HEK293T (cell line): ENCODE measurements around the gene PPM1H.

ENCODE experiments used
- CTCF ChIA-PET: fragments of 350-600 bp; formaldehyde crosslinking; extraction: SDS; loops from one replicate; lab custom pipeline; 2021; ENCODE audit warnings: antibody characterized with exemption, inconsistent platforms; lab: Yijun Ruan, JAX
- POLR2A ChIA-PET: fragments of 350-600 bp; formaldehyde crosslinking; extraction: SDS; loops from one replicate; lab custom pipeline; 2020; ENCODE audit warnings: antibody characterized with exemption, inconsistent platforms; lab: Yijun Ruan, JAX
- DNase-seq: peaks from one replicate; pipeline ENCODE4 v3.0.0; 2012; ENCODE audit warnings: mixed read lengths; ENCODE audit errors: extremely low spot score
- ARNT ChIP-seq: fragments of 450-650 bp; IDR thresholded peaks from 2 replicates; pipeline ENCODE4 v1.6.1; 2017; ENCODE audit warnings: mild to moderate bottlenecking
- BHLHE40 ChIP-seq: fragments of 450-650 bp; IDR thresholded peaks from 2 replicates; pipeline ENCODE4 v1.6.1; 2016; ENCODE audit warnings: mild to moderate bottlenecking, moderate library complexity, borderline replicate concordance
- CTBP1 ChIP-seq: fragments of 450-650 bp; IDR thresholded peaks from 2 replicates; pipeline ENCODE4 v1.6.1; 2016; ENCODE audit warnings: borderline replicate concordance
- ELF4 ChIP-seq: fragments of 450-650 bp; IDR thresholded peaks from 2 replicates; pipeline ENCODE4 v1.6.1; 2017; ENCODE audit warnings: antibody characterized with exemption
- FOXA1 ChIP-seq: fragments of 450-650 bp; IDR thresholded peaks from 2 replicates; pipeline ENCODE4 v1.6.1; 2016; ENCODE audit warnings: mild to moderate bottlenecking
- FOXK2 ChIP-seq: fragments of 450-650 bp; IDR thresholded peaks from 2 replicates; pipeline ENCODE4 v1.6.1; 2016; ENCODE audit warnings: mild to moderate bottlenecking
- FOXM1 ChIP-seq: fragments of 450-650 bp; IDR thresholded peaks from 2 replicates; pipeline ENCODE4 v1.6.1; 2017; ENCODE audit warnings: mild to moderate bottlenecking, borderline replicate concordance
- HDGF ChIP-seq: fragments of 450-650 bp; IDR thresholded peaks from 2 replicates; pipeline ENCODE4 v1.6.1; 2017; ENCODE audit warnings: antibody characterized with exemption, borderline replicate concordance
- L3MBTL2 ChIP-seq: fragments of 450-650 bp; conservative IDR thresholded peaks from 2 replicates; pipeline ENCODE4 v1.6.1; 2016; ENCODE audit warnings: mild to moderate bottlenecking
- LEF1 ChIP-seq: fragments of 450-650 bp; IDR thresholded peaks from 2 replicates; pipeline ENCODE4 v1.6.1; 2017; ENCODE audit warnings: mild to moderate bottlenecking, borderline replicate concordance
- NFRKB ChIP-seq: fragments of 450-650 bp; IDR thresholded peaks from 2 replicates; pipeline ENCODE4 v1.6.1; 2016; ENCODE audit warnings: mild to moderate bottlenecking, moderate library complexity
- SP1 ChIP-seq: fragments of 450-650 bp; IDR thresholded peaks from 2 replicates; pipeline ENCODE4 v1.6.1; 2017
- SUZ12 ChIP-seq: fragments of 450-650 bp; IDR thresholded peaks from 2 replicates; pipeline ENCODE4 v1.6.1; 2016; ENCODE audit warnings: mild to moderate bottlenecking
- TARDBP ChIP-seq: fragments of 450-650 bp; IDR thresholded peaks from 2 replicates; pipeline ENCODE4 v1.6.1; 2016
- ZNF384 ChIP-seq: fragments of 450-650 bp; IDR thresholded peaks from 2 replicates; pipeline ENCODE4 v1.6.1; 2016
- TF ChIP-seq, protein P1 (sequence below): fragments of 450-650 bp; IDR thresholded peaks from 2 replicates; pipeline ENCODE4 v1.6.1; 2016

Gene PPM1H

DNA sequence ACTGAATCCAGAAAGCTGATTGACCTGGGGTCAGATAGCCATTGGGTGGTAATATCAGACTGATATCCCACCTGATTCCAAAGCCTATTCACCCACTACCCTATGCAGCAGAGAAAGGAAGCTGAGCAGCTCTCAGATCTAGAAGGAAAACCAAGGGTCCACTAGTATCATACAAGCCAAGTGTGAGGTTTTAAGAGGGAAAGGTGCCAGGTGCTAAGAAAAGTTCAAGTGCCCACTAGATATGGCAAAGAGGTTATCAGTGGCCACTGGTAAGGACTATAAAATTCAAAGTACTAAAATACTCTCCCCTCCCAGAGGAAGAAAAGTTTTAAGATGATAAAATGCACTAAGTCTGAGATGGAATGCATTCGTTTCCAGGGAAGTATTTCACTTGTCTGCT, 85.6 kb downstream of the PPM1H start:
- DNase-seq = no peak
- ChIA-PET CTCF (no interaction called here), POLR2A (no interaction called here)
- TF ChIP-seq HDGF (no peak), BHLHE40 (no peak), CTBP1 (no peak), FOXK2 (no peak), ARNT (no peak), FOXM1 (no peak), ELF4 (no peak), FOXA1 (no peak), LEF1 (no peak), NFRKB (no peak)

GRCh38 chr12:62848418-62848817, 86.5 kb downstream of the PPM1H start:
- no peak for TF ChIP-seq NFRKB
- no peak for TF ChIP-seq SUZ12
- TF ChIP-seq, protein P1, sequence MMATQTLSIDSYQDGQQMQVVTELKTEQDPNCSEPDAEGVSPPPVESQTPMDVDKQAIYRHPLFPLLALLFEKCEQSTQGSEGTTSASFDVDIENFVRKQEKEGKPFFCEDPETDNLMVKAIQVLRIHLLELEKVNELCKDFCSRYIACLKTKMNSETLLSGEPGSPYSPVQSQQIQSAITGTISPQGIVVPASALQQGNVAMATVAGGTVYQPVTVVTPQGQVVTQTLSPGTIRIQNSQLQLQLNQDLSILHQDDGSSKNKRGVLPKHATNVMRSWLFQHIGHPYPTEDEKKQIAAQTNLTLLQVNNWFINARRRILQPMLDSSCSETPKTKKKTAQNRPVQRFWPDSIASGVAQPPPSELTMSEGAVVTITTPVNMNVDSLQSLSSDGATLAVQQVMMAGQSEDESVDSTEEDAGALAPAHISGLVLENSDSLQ = no peak
- no peak for TF ChIP-seq BHLHE40
- no peak for TF ChIP-seq CTBP1
- TF ChIP-seq SP1 = no peak
- TF ChIP-seq TARDBP = no peak
- no peak for TF ChIP-seq FOXA1
- ChIA-PET CTCF (interaction anchor here (0.6 to 2.2 kb wide), 3 partner anchors 14 to 266 kb away, joined by 3 to 7 read pairs (median 4); partner anchors contain the start of gene PPM1H), POLR2A (interaction anchor here (0.8 kb wide), 1 partner anchor 53 kb away, joined by 3 read pairs; no protein-coding TSS in a partner anchor)
- DNase-seq = no peak

DNA sequence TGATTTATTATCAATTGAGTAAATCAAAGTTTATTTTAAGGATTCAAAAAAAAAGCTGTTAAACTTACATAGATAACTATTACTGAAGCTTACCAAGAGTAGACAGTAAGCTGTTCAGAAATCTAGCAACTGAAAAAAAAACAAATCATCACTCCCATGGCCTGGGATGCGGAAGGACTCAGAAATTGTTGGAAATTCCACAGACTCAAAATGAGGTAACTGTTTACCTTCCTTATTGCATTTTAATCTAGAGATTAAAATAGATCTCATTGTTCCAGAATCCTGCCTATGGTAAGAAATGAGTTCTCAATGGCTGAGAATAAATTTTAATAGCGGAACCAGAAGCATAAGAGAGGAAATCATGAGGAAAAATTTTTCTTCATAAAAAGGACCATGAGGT, 87.2 kb downstream of the PPM1H start:
- POLR2A ChIA-PET = interaction anchor here (0.8 kb wide), 1 partner anchor 54 kb away, joined by 3 read pairs; no protein-coding TSS in a partner anchor
- CTCF ChIA-PET = interaction anchor here (1.5 to 2.2 kb wide), 2 partner anchors 13 to 87 kb away, joined by 4 to 7 read pairs; partner anchors contain the start of gene PPM1H
- no peak for TF ChIP-seq FOXK2
- TF ChIP-seq FOXM1 = no peak
- TF ChIP-seq CTBP1 = no peak
- TF ChIP-seq SUZ12 = no peak
- TF ChIP-seq L3MBTL2 = no peak
- TF ChIP-seq, protein P1 = no peak
- TF ChIP-seq HDGF = no peak
- no peak for TF ChIP-seq BHLHE40
- TF ChIP-seq SP1 = no peak
- no peak for TF ChIP-seq ARNT
- no peak for DNase-seq

- ChIA-PET POLR2A (no interaction called here), CTCF (no interaction called here)
- TF ChIP-seq TARDBP (no peak), ARNT (no peak), SUZ12 (no peak), LEF1 (no peak), L3MBTL2 (no peak), FOXK2 (no peak), FOXA1 (no peak), BHLHE40 (no peak), FOXM1 (no peak)
- DNase-seq = no peak
These were observed 88.5 kb downstream of the PPM1H start for GRCh38 chr12:62846491-62846890.

- ChIA-PET CTCF (no interaction called here), POLR2A (no interaction called here)
- TF ChIP-seq FOXM1 (no peak), LEF1 (no peak), FOXA1 (no peak), TARDBP (no peak), L3MBTL2 (no peak), BHLHE40 (no peak), ELF4 (no peak), CTBP1 (no peak), SP1 (no peak)
- TF ChIP-seq, protein P1 = no peak
- DNase-seq = no peak
These were observed 90.0 kb downstream of the PPM1H start for GRCh38 chr12:62844915-62845314.

GRCh38 chr12:62843716-62844115, 91.2 kb downstream of the PPM1H start:
- no peak for DNase-seq
- TF ChIP-seq FOXK2 (no peak), ZNF384 (no peak), NFRKB (no peak), ELF4 (no peak), BHLHE40 (no peak)
- TF ChIP-seq, protein P1 = no peak
- POLR2A ChIA-PET = interaction anchor here (1.0 kb wide), 1 partner anchor 9 kb away, joined by 3 read pairs; no protein-coding TSS in a partner anchor
- CTCF ChIA-PET = no interaction called here
